GM12864 (cell line): ENCODE data around the gene DHX40.
"Not testable (repeated sequence)": the region's sequence is repeated elsewhere in the genome, so short reads cannot be mapped to it uniquely, and the experiment has no call there.

ENCODE experiments used
- DNase-seq: peaks from one replicate; pipeline ENCODE4 v3.0.0-alpha.2; 2011; ENCODE audit warnings: low read depth
- H3K4me3 ChIP-seq: 2 replicates; pipeline ENCODE4 v1.5.1; 2011; ENCODE audit warnings: mild to moderate bottlenecking, low read depth, low read length, control low read depth
- TF ChIP-seq, protein P1 (sequence below): IDR thresholded peaks from 2 replicates; pipeline ENCODE4 v1.5.1; 2011; ENCODE audit warnings: low read depth, mild to moderate bottlenecking, moderate library complexity, low read length, control low read depth, inconsistent platforms; ENCODE audit errors: missing control alignments

DHX40 gene

GRCh38 chr17:59558953-59559352 is 6.5 kb upstream of the DHX40 start:
- TF ChIP-seq, protein P1, sequence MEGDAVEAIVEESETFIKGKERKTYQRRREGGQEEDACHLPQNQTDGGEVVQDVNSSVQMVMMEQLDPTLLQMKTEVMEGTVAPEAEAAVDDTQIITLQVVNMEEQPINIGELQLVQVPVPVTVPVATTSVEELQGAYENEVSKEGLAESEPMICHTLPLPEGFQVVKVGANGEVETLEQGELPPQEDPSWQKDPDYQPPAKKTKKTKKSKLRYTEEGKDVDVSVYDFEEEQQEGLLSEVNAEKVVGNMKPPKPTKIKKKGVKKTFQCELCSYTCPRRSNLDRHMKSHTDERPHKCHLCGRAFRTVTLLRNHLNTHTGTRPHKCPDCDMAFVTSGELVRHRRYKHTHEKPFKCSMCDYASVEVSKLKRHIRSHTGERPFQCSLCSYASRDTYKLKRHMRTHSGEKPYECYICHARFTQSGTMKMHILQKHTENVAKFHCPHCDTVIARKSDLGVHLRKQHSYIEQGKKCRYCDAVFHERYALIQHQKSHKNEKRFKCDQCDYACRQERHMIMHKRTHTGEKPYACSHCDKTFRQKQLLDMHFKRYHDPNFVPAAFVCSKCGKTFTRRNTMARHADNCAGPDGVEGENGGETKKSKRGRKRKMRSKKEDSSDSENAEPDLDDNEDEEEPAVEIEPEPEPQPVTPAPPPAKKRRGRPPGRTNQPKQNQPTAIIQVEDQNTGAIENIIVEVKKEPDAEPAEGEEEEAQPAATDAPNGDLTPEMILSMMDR: no peak
- no peak overlapping the region for H3K4me3 ChIP-seq
- DNase-seq: no peak

- DNase-seq: no peak
- no peak overlapping the region for H3K4me3 ChIP-seq
- TF ChIP-seq, protein P1: peak; percentile 54
These were observed 4.4 kb upstream of the DHX40 start for GRCh38 chr17:59561042-59561441.

- DNase-seq: peak; percentile 44
- H3K4me3 ChIP-seq: peak overlapping the region; percentile 76
- TF ChIP-seq, protein P1: no peak
These were observed 532 bp downstream of the DHX40 start for GRCh38 chr17:59565959-59566324.

DNA sequence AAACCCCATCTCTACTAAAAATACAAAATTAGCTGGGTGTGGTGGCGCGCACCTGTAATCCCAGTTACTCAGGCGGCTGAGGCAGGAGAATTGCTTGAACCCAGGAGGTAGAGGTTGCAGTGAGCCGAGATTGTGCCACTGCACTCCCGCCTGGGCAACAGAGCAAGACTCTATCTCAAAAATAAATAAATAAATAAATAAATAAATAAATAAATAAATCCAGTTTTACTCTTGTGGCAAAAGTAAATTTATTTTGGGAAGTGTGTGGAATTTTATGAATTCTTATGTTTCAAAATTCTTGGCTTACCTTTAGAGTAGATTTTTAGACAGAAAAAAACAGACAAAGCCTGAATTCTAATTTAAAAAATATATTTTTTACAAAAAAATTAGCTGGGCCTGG is 3.7 kb downstream of the DHX40 start:
- DNase-seq, H3K4me3 ChIP-seq: not testable (repeated sequence)

GRCh38 chr17:59572301-59572924 is 7.0 kb downstream of the DHX40 start:
- DNase-seq: peak; percentile 33
- TF ChIP-seq, protein P1: no peak
- no peak overlapping the region for H3K4me3 ChIP-seq

GRCh38 chr17:59584168-59584567 is 18.8 kb downstream of the DHX40 start:
- not testable (repeated sequence) for H3K4me3 ChIP-seq, DNase-seq

GRCh38 chr17:59600169-59600568 is 34.8 kb downstream of the DHX40 start:
- TF ChIP-seq, protein P1: no peak
- no peak for DNase-seq

GRCh38 chr17:59601130-59601529 is 35.7 kb downstream of the DHX40 start:
- DNase-seq: no peak
- TF ChIP-seq, protein P1: no peak

More at GRCh38 chr17:59600169-59600568, 34.8 kb downstream of the DHX40 start:
- H3K4me3 ChIP-seq: no peak overlapping the region

More at GRCh38 chr17:59601130-59601529, 35.7 kb downstream of the DHX40 start:
- no peak overlapping the region for H3K4me3 ChIP-seq
